Keratinocyte (primary cell): ENCODE data around the gene CAMK2D.

Experiments used
- EZH2 ChIP-seq: IDR thresholded peaks from one replicate; pipeline ENCODE4 v1.6.1; 2012; ENCODE audit warnings: inconsistent platforms, mild to moderate bottlenecking, low read length, moderate library complexity
- TF ChIP-seq, protein P1 (sequence below), 3 experiments: IDR thresholded peaks in 1 of 3; conservative IDR thresholded peaks in 1 of 3; optimal IDR thresholded peaks in 1 of 3; 2 replicates in 2 of 3; 3 replicates in 1 of 3; pipeline versions ENCODE3 to v1.5.1; 2011; ENCODE audit warnings: low read length in 3 of 3, mild to moderate bottlenecking in 3 of 3, moderate library complexity in 2 of 3, control low read depth in 1 of 3, inconsistent platforms in 1 of 3; ENCODE audit not compliant: insufficient read depth in 2 of 3; ENCODE audit errors: extremely low read depth in 1 of 3

GRCh38 chr4:113541933-113542332, 219.6 kb downstream of the CAMK2D start:
- TF ChIP-seq, protein P1, sequence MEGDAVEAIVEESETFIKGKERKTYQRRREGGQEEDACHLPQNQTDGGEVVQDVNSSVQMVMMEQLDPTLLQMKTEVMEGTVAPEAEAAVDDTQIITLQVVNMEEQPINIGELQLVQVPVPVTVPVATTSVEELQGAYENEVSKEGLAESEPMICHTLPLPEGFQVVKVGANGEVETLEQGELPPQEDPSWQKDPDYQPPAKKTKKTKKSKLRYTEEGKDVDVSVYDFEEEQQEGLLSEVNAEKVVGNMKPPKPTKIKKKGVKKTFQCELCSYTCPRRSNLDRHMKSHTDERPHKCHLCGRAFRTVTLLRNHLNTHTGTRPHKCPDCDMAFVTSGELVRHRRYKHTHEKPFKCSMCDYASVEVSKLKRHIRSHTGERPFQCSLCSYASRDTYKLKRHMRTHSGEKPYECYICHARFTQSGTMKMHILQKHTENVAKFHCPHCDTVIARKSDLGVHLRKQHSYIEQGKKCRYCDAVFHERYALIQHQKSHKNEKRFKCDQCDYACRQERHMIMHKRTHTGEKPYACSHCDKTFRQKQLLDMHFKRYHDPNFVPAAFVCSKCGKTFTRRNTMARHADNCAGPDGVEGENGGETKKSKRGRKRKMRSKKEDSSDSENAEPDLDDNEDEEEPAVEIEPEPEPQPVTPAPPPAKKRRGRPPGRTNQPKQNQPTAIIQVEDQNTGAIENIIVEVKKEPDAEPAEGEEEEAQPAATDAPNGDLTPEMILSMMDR (optimal IDR thresholded peaks at IDR 0.05 in 1 of 3, IDR thresholded peaks at IDR 0.05 in 1 of 3, conservative IDR thresholded peaks at IDR 0.05 in 1 of 3; ENCODE audit: extremely low read depth in 1 of 3, insufficient read depth in 2 of 3, low read length in 3 of 3), result no peak
- no peak for TF ChIP-seq EZH2
